Testis (tissue), 2 donors: ENCODE data around the gene COL9A3.

Experiments
- POLR2A ChIP-seq: fragments of 450-650 bp; IDR thresholded peaks from one replicate; pipeline ENCODE4 v1.6.1; 2017; ENCODE audit warnings: antibody characterized with exemption, mild to moderate bottlenecking, moderate library complexity
- TF ChIP-seq, protein P1 (sequence below), 3 experiments: fragments of 450-650 bp in 2 of 3; fragments of 200-600 bp in 1 of 3; sonication (generic) in 1 of 3; IDR thresholded peaks; one replicate each; pipeline ENCODE4 v1.5.1; 2016 to 2019; ENCODE audit warnings: antibody characterized with exemption in 3 of 3, mild to moderate bottlenecking in 2 of 3, moderate library complexity in 1 of 3

DNA sequence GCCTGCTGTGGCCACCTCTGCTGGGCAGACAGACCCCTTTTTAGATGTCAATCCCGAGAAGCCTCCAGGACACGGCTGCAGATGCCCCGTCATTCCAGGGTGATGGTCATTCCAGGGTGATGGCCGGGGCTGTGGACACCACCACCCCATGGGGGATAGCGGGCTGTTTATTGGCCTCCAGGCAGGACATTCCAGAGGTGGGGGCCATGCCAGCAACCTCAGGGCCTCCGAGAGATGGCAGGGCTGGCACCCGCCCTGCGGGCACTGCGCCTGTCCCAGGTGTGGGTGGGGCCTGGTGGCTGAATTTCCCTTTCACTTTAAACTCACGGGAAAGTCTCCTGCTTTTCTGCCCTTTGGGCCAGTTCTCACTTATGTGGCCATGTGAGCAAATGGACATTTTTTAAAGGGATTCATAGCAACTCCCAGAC lies 14.5 kb downstream of the COL9A3 start:
- TF ChIP-seq, protein P1, sequence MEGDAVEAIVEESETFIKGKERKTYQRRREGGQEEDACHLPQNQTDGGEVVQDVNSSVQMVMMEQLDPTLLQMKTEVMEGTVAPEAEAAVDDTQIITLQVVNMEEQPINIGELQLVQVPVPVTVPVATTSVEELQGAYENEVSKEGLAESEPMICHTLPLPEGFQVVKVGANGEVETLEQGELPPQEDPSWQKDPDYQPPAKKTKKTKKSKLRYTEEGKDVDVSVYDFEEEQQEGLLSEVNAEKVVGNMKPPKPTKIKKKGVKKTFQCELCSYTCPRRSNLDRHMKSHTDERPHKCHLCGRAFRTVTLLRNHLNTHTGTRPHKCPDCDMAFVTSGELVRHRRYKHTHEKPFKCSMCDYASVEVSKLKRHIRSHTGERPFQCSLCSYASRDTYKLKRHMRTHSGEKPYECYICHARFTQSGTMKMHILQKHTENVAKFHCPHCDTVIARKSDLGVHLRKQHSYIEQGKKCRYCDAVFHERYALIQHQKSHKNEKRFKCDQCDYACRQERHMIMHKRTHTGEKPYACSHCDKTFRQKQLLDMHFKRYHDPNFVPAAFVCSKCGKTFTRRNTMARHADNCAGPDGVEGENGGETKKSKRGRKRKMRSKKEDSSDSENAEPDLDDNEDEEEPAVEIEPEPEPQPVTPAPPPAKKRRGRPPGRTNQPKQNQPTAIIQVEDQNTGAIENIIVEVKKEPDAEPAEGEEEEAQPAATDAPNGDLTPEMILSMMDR (IDR thresholded peaks at IDR 0.05) = no peak
- TF ChIP-seq POLR2A = no peak
